OCI-LY3 (cell line): Measurements from ENCODE around the gene TYRO3.

Experiments
- H2AFZ ChIP-seq: fragments of 200-600, 300-600 bp; shearing (Covaris generic); 2 replicates; pipeline ENCODE4 v1.6.0; 2014; ENCODE audit warnings: antibody characterized with exemption, low read depth, low read length
- H3K27ac ChIP-seq: fragments of 200-600, 300-600 bp; sonication (generic); 2 replicates; pipeline ENCODE4 v1.5.1; 2014; ENCODE audit warnings: mild to moderate bottlenecking, low read length, moderate library complexity, mixed read lengths
- H3K27me3 ChIP-seq: fragments of 200-600, 300-600 bp; sonication (generic); 2 replicates; pipeline ENCODE4 v1.6.1; 2014; ENCODE audit warnings: low read depth, low read length, mixed read lengths
- H3K36me3 ChIP-seq: fragments of 200-600, 300-600 bp; sonication (generic); replicated peaks from 2 replicates; pipeline ENCODE3; 2014; ENCODE audit warnings: low read depth, low read length, mixed read lengths
- H3K4me1 ChIP-seq: fragments of 300-600, 200-600 bp; sonication (generic); 2 replicates; pipeline ENCODE4 v1.6.1; 2014; ENCODE audit warnings: low read length, mixed read lengths
- H3K4me2 ChIP-seq: fragments of 200-600, 300-600 bp; sonication (generic); 2 replicates; pipeline ENCODE4 v1.6.1; 2014; ENCODE audit warnings: low read length, mixed read lengths
- H3K4me3 ChIP-seq: fragments of 300-600, 200-600 bp; sonication (generic); 2 replicates; pipeline ENCODE4 v1.5.1; 2014; ENCODE audit warnings: antibody characterized with exemption, mild to moderate bottlenecking, low read length, moderate library complexity
- H3K79me2 ChIP-seq: fragments of 300-600, 200-600 bp; shearing (Covaris generic); 2 replicates; pipeline ENCODE4 v1.6.1; 2014; ENCODE audit warnings: mild to moderate bottlenecking, low read length, mixed read lengths
- H3K9ac ChIP-seq: fragments of 300-600, 200-600 bp; shearing (Covaris generic); 2 replicates; pipeline ENCODE4 v1.6.0; 2014; ENCODE audit warnings: mild to moderate bottlenecking, low read length, moderate library complexity
- H3K9me3 ChIP-seq: fragments of 200-600, 300-600 bp; shearing (Covaris generic); 2 replicates; pipeline ENCODE4 v1.6.1; 2014; ENCODE audit warnings: low read length, mixed read lengths; ENCODE audit not compliant: insufficient read depth
- H4K20me1 ChIP-seq: fragments of 200-600, 300-600 bp; sonication (generic); 2 replicates; pipeline ENCODE4 v1.6.1; 2016; ENCODE audit warnings: low read length, mixed read lengths; ENCODE audit not compliant: insufficient read depth
- EZH2phosphoT487 ChIP-seq: fragments of 200-600 bp; shearing (Covaris generic); IDR thresholded peaks from 2 replicates; pipeline ENCODE4 v1.6.1; 2018; ENCODE audit warnings: antibody characterized with exemption, mixed run types, low read depth
- TF ChIP-seq, protein P1 (sequence below): fragments of 200-600, 300-600 bp; sonication (generic); IDR thresholded peaks from 2 replicates; pipeline ENCODE4 v1.5.1; 2014; ENCODE audit warnings: antibody characterized with exemption, low read length, low read depth

Gene TYRO3

GRCh38 chr15:41559239-41559782 lies 299 bp downstream of the TYRO3 start:
- H3K4me2 ChIP-seq = peak overlapping the region; percentile 96
- no peaks in the 10 kb centered on the region for H3K36me3 ChIP-seq
- no peak for TF ChIP-seq EZH2phosphoT487
- TF ChIP-seq, protein P1, sequence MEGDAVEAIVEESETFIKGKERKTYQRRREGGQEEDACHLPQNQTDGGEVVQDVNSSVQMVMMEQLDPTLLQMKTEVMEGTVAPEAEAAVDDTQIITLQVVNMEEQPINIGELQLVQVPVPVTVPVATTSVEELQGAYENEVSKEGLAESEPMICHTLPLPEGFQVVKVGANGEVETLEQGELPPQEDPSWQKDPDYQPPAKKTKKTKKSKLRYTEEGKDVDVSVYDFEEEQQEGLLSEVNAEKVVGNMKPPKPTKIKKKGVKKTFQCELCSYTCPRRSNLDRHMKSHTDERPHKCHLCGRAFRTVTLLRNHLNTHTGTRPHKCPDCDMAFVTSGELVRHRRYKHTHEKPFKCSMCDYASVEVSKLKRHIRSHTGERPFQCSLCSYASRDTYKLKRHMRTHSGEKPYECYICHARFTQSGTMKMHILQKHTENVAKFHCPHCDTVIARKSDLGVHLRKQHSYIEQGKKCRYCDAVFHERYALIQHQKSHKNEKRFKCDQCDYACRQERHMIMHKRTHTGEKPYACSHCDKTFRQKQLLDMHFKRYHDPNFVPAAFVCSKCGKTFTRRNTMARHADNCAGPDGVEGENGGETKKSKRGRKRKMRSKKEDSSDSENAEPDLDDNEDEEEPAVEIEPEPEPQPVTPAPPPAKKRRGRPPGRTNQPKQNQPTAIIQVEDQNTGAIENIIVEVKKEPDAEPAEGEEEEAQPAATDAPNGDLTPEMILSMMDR = no peak
- H2AFZ ChIP-seq = 0 out of 2 replicates have a peak overlapping the region, but pooled peaks have one; percentile 6
- peaks cover 17% of the 10 kb centered on the region for H3K27me3 ChIP-seq
- H3K27ac ChIP-seq = no peak overlapping the region
- peak overlapping the region; percentile 84 for H3K4me3 ChIP-seq
- no peaks in the 10 kb centered on the region for H4K20me1 ChIP-seq
- no peaks in the 10 kb centered on the region for H3K79me2 ChIP-seq
- H3K9ac ChIP-seq = peak overlapping the region; percentile 48
- peaks cover 23% of the 10 kb centered on the region for H3K4me1 ChIP-seq
- H3K9me3 ChIP-seq = no peaks in the 10 kb centered on the region

- Histone ChIP-seq H3K79me2 (no peaks in the 10 kb centered on the region), H3K4me2 (no peak overlapping the region), H3K4me1 (peaks cover 23% of the 10 kb centered on the region), H3K9me3 (no peaks in the 10 kb centered on the region), H3K27ac (no peak overlapping the region), H2AFZ (no peak overlapping the region), H4K20me1 (no peaks in the 10 kb centered on the region), H3K36me3 (no peaks in the 10 kb centered on the region), H3K9ac (no peak overlapping the region), H3K4me3 (no peak overlapping the region), H3K27me3 (peaks cover 17% of the 10 kb centered on the region)
- no peak for TF ChIP-seq EZH2phosphoT487
- TF ChIP-seq, protein P1 = no peak
Observed at GRCh38 chr15:41560572-41560874, 1.5 kb downstream of the TYRO3 start.

- Histone ChIP-seq H3K9ac (no peak overlapping the region), H3K4me1 (peaks cover 21% of the 10 kb centered on the region), H3K4me3 (no peak overlapping the region), H4K20me1 (no peaks in the 10 kb centered on the region), H3K79me2 (no peaks in the 10 kb centered on the region), H3K27me3 (peaks cover 17% of the 10 kb centered on the region), H3K27ac (no peak overlapping the region), H2AFZ (no peak overlapping the region), H3K9me3 (no peaks in the 10 kb centered on the region), H3K36me3 (no peaks in the 10 kb centered on the region), H3K4me2 (no peak overlapping the region)
- TF ChIP-seq, protein P1 = no peak
- no peak for TF ChIP-seq EZH2phosphoT487
Observed at GRCh38 chr15:41561104-41561776, 2.2 kb downstream of the TYRO3 start.

DNA sequence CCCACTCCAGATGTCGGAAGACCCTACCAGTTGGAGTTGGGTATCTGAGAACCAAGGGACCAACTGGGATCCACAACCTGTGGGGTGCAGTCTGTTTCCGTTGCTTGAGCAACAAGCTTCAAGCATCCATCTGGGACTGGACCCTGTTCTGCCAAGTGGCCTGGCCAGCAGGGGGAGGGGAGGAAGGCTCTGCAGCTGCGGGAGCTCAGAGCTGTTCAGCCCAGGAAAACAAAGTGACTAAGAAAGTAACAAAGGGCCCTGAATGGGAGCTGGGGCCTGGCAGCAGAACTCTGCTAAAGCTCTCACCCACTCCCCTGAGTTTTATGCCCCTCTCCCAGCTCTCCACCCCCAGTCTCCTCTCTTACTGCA lies 2.7 kb downstream of the TYRO3 start:
- no peak overlapping the region for H3K9ac ChIP-seq
- peaks cover 16% of the 10 kb centered on the region for H3K4me1 ChIP-seq
- H3K27ac ChIP-seq = no peak overlapping the region
- H3K36me3 ChIP-seq = no peaks in the 10 kb centered on the region
- no peaks in the 10 kb centered on the region for H3K79me2 ChIP-seq
- no peaks in the 10 kb centered on the region for H4K20me1 ChIP-seq
- no peaks in the 10 kb centered on the region for H3K9me3 ChIP-seq
- TF ChIP-seq EZH2phosphoT487 = no peak
- TF ChIP-seq, protein P1 = no peak
- H3K27me3 ChIP-seq = peaks cover 17% of the 10 kb centered on the region
- no peak overlapping the region for H3K4me2 ChIP-seq
- H3K4me3 ChIP-seq = no peak overlapping the region
- no peak overlapping the region for H2AFZ ChIP-seq
